Ishikawa (cell line): ENCODE results near the gene INSYN2B.

Source experiments
- CEBPB ChIP-seq: IDR thresholded peaks from 2 replicates; pipeline ENCODE4 v1.6.1; 2012
- CREB1 ChIP-seq: IDR thresholded peaks from 2 replicates; pipeline ENCODE4 v1.6.1; 2012; ENCODE audit warnings: low read depth
- EGR1 ChIP-seq: IDR thresholded peaks from 2 replicates; pipeline ENCODE4 v1.6.1; 2012
- EP300 ChIP-seq: IDR thresholded peaks from 2 replicates; pipeline ENCODE4 v1.6.1; 2012; ENCODE audit warnings: borderline replicate concordance
- FOXM1 ChIP-seq: IDR thresholded peaks from 2 replicates; pipeline ENCODE4 v1.6.1; 2012; ENCODE audit warnings: low read depth, borderline replicate concordance
- MAX ChIP-seq: IDR thresholded peaks from 2 replicates; pipeline ENCODE4 v1.6.1; 2012
- NFIC ChIP-seq: IDR thresholded peaks from 2 replicates; pipeline ENCODE4 v1.6.1; 2012
- RAD21 ChIP-seq: IDR thresholded peaks from 2 replicates; pipeline ENCODE4 v1.6.1; 2012; ENCODE audit warnings: low read depth
- REST ChIP-seq: IDR thresholded peaks from 2 replicates; pipeline ENCODE4 v1.6.1; 2012; ENCODE audit warnings: low read depth, mild to moderate bottlenecking
- TAF1 ChIP-seq: IDR thresholded peaks from 2 replicates; pipeline ENCODE4 v1.6.1; 2012; ENCODE audit warnings: low read depth, mild to moderate bottlenecking
- TCF12 ChIP-seq: IDR thresholded peaks from 2 replicates; pipeline ENCODE4 v1.6.1; 2012; ENCODE audit warnings: low read depth
- TEAD4 ChIP-seq: IDR thresholded peaks from 2 replicates; pipeline ENCODE4 v1.6.1; 2012
- USF1 ChIP-seq: IDR thresholded peaks from 2 replicates; pipeline ENCODE4 v1.6.1; 2012
- YY1 ChIP-seq: IDR thresholded peaks from 2 replicates; pipeline ENCODE4 v1.6.1; 2012; ENCODE audit warnings: low read depth
- ZBTB7A ChIP-seq: IDR thresholded peaks from 2 replicates; pipeline ENCODE4 v1.6.1; 2012; ENCODE audit warnings: low read depth

The INSYN2B gene

GRCh38 chr5:169870211-169870610, 110.1 kb downstream of the INSYN2B start:
- TF ChIP-seq CEBPB: no peak
- TF ChIP-seq FOXM1: no peak
- no peak for TF ChIP-seq CREB1
- TF ChIP-seq NFIC: no peak
- TF ChIP-seq TEAD4: no peak
- TF ChIP-seq RAD21: no peak
- no peak for TF ChIP-seq MAX
- no peak for TF ChIP-seq EP300
- TF ChIP-seq REST: no peak
- no peak for TF ChIP-seq TCF12
- TF ChIP-seq YY1: no peak
- TF ChIP-seq ZBTB7A: no peak
- no peak for TF ChIP-seq USF1
- TF ChIP-seq TAF1: no peak
- TF ChIP-seq EGR1: no peak

- TF ChIP-seq NFIC: no peak
- no peak for TF ChIP-seq CREB1
- TF ChIP-seq YY1: no peak
- TF ChIP-seq MAX: no peak
- no peak for TF ChIP-seq USF1
- TF ChIP-seq EGR1: no peak
- no peak for TF ChIP-seq REST
Measured at GRCh38 chr5:169869066-169869465, 111.2 kb downstream of the INSYN2B start.

DNA sequence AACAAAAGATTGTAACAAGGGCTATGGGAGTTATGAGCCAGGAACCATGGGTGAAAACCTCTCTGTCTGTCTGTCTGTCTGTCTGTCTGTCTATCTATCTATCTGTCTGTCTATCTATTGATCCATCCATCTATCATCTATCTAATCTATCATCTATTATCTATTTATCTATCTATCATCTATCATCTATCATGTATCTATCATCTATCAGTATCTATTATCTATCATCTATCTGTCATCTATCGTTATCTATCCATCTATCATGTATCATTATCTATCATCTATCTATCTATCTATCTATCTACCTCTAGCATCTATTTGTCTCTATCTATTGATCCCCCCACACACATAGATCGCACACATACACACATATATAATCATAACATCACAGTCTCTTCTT, 112.9 kb downstream of the INSYN2B start:
- TF ChIP-seq USF1: no peak
- TF ChIP-seq EGR1: no peak
- no peak for TF ChIP-seq MAX
- no peak for TF ChIP-seq YY1
- TF ChIP-seq EP300: no peak
- TF ChIP-seq ZBTB7A: no peak
- TF ChIP-seq CREB1: no peak
- TF ChIP-seq RAD21: no peak
- no peak for TF ChIP-seq REST
- TF ChIP-seq FOXM1: no peak
- no peak for TF ChIP-seq NFIC
- no peak for TF ChIP-seq CEBPB
- no peak for TF ChIP-seq TAF1
- TF ChIP-seq TEAD4: no peak
- no peak for TF ChIP-seq TCF12

DNA sequence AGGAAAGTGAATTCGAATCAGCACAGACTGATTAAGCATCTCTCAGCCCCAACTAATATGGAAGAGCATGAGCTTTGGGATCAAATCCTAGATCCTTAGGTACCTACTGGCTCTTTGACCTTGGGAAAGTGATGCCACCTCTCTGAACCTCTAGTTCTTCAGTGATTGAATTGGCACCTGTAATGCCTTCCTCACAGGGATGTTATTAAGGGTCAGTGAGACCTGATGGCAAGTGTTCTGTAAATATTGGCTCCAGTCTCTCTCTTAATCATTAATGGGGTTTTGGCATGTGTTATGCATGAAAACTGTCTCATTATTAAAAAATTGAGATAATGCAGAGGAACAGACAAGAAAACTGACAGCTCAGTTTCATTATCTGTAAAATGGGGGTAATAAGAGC, 115.8 kb downstream of the INSYN2B start:
- TF ChIP-seq NFIC: no peak
- no peak for TF ChIP-seq MAX
- TF ChIP-seq FOXM1: no peak
